ENCODE data around the gene ANKFN1.

DNA sequence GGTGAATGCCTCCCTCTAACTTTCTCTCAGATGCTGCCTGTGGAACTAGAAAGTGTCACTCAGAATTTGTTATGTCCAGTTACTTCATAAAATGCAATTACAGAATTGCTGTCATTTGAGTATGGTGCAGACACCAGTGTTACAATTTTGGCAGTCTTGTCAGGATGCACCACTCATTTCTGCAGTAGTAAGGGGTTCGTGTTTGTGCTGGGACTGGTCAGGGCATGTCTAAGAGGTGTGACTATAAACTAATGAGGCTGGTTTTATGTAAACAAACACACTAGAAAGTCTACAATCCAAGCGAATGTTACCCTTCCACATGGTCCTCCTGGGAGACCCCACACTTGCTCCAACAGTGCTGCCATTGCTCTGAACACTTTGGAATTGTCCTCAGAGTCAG is 206.2 kb downstream of the ANKFN1 start:
- no peak for TF ChIP-seq POLR2A (IDR thresholded peaks at IDR 0.05)
- TF ChIP-seq, protein P1, sequence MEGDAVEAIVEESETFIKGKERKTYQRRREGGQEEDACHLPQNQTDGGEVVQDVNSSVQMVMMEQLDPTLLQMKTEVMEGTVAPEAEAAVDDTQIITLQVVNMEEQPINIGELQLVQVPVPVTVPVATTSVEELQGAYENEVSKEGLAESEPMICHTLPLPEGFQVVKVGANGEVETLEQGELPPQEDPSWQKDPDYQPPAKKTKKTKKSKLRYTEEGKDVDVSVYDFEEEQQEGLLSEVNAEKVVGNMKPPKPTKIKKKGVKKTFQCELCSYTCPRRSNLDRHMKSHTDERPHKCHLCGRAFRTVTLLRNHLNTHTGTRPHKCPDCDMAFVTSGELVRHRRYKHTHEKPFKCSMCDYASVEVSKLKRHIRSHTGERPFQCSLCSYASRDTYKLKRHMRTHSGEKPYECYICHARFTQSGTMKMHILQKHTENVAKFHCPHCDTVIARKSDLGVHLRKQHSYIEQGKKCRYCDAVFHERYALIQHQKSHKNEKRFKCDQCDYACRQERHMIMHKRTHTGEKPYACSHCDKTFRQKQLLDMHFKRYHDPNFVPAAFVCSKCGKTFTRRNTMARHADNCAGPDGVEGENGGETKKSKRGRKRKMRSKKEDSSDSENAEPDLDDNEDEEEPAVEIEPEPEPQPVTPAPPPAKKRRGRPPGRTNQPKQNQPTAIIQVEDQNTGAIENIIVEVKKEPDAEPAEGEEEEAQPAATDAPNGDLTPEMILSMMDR (IDR thresholded peaks at IDR 0.05): no peak
